ENCODE results near the gene PAIP2. TPM values are rescaled to one million over a fixed set of nuclear protein-coding genes. Genes with fewer than 3 reads are reported as not detected.
"Not testable (repeated sequence)": the region's sequence is repeated elsewhere in the genome, so short reads cannot be mapped to it uniquely, and the experiment has no call there.

Gene PAIP2
- total RNA-seq, 1 donor from 2014 or later, result 47.9 TPM

DNA sequence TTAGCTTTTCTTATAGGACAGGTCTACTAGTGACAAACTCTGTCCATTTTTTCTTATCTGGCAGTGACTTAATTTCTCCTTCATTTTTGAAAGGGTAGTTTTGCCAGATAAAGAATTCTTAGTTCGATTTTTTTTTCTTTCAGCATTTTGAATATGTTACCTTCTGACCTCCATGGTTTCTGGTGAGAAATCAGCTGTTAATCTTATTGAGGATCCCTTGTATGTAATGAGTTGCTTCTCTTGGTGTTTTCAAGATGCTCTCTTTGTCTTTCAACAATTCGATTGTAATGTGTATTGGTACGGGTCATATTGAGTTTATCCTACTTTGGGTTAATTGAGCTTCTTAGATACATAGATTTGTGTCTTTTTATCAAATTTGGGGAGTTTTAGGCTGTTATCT is 12.5 kb downstream of the PAIP2 start:
- Mint-ChIP-seq H3K4me3 (ENCODE audit: unreplicated experiment) (no peak overlapping the region), H3K4me1 (ENCODE audit: low read depth) (peaks cover 23% of the 10 kb centered on the region), H3K36me3 (ENCODE audit: low read depth) (peaks cover 5% of the 10 kb centered on the region), H3K27me3 (ENCODE audit: low read depth) (no peaks in the 10 kb centered on the region), H3K9me3 (ENCODE audit: low read depth) (peaks cover 5% of the 10 kb centered on the region), H3K27ac (ENCODE audit: unreplicated experiment) (peak overlapping the region; percentile 29)
- no peak for DNase-seq (ENCODE audit: low spot score)
- TF ChIP-seq, protein P1, sequence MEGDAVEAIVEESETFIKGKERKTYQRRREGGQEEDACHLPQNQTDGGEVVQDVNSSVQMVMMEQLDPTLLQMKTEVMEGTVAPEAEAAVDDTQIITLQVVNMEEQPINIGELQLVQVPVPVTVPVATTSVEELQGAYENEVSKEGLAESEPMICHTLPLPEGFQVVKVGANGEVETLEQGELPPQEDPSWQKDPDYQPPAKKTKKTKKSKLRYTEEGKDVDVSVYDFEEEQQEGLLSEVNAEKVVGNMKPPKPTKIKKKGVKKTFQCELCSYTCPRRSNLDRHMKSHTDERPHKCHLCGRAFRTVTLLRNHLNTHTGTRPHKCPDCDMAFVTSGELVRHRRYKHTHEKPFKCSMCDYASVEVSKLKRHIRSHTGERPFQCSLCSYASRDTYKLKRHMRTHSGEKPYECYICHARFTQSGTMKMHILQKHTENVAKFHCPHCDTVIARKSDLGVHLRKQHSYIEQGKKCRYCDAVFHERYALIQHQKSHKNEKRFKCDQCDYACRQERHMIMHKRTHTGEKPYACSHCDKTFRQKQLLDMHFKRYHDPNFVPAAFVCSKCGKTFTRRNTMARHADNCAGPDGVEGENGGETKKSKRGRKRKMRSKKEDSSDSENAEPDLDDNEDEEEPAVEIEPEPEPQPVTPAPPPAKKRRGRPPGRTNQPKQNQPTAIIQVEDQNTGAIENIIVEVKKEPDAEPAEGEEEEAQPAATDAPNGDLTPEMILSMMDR (IDR thresholded peaks at IDR 0.05), result no peak

GRCh38 chr5:139355900-139356299 is 14.2 kb downstream of the PAIP2 start:
- not testable (repeated sequence) for H3K27me3 Mint-ChIP-seq (ENCODE audit: low read depth); DNase-seq (ENCODE audit: low spot score); H3K4me3 Mint-ChIP-seq (ENCODE audit: unreplicated experiment); H3K36me3 Mint-ChIP-seq (ENCODE audit: low read depth); H3K9me3 Mint-ChIP-seq (ENCODE audit: low read depth); H3K27ac Mint-ChIP-seq (ENCODE audit: unreplicated experiment)
- peaks cover 20% of the 10 kb centered on the region for H3K4me1 Mint-ChIP-seq (ENCODE audit: low read depth)

DNA sequence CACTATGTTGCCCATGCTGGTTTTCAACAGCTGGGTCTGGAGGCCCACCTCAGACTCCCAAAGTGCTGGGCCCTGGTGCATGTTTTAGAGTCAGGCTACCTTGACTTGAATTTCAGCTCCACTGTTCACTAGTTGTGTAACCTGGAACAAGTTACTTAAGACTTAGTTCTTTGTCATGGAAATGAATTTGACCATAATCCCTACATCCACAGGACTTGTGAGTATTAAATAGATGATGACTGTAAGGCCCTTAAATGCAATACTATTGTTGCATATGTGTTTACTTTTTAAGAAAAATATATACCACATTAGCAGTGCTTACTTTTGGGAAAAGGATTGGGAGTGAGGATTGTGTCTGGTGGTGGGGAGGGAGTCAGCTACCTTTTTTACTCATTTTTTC is 16.4 kb downstream of the PAIP2 start:
- TF ChIP-seq, protein P1 (IDR thresholded peaks at IDR 0.05), result no peak
- H3K4me1 Mint-ChIP-seq (ENCODE audit: low read depth), result peaks cover 16% of the 10 kb centered on the region
- DNase-seq (ENCODE audit: low spot score), result no peak
- no peaks in the 10 kb centered on the region for H3K27me3 Mint-ChIP-seq (ENCODE audit: low read depth)
- peaks cover 5% of the 10 kb centered on the region for H3K9me3 Mint-ChIP-seq (ENCODE audit: low read depth)
- H3K4me3 Mint-ChIP-seq (ENCODE audit: unreplicated experiment), result no peak overlapping the region
- H3K27ac Mint-ChIP-seq (ENCODE audit: unreplicated experiment), result no peak overlapping the region
- H3K36me3 Mint-ChIP-seq (ENCODE audit: low read depth), result peaks cover 5% of the 10 kb centered on the region

GRCh38 chr5:139360384-139360783 is 18.7 kb downstream of the PAIP2 start:
- DNase-seq (ENCODE audit: low spot score), result no peak
- H3K27ac Mint-ChIP-seq (ENCODE audit: unreplicated experiment), result no peak overlapping the region
- no peaks in the 10 kb centered on the region for H3K9me3 Mint-ChIP-seq (ENCODE audit: low read depth)
- peaks cover 14% of the 10 kb centered on the region for H3K4me1 Mint-ChIP-seq (ENCODE audit: low read depth)
- TF ChIP-seq, protein P1 (IDR thresholded peaks at IDR 0.05), result no peak
- H3K36me3 Mint-ChIP-seq (ENCODE audit: low read depth), result peaks cover 12% of the 10 kb centered on the region
- H3K27me3 Mint-ChIP-seq (ENCODE audit: low read depth), result no peaks in the 10 kb centered on the region
- H3K4me3 Mint-ChIP-seq (ENCODE audit: unreplicated experiment), result no peak overlapping the region

DNA sequence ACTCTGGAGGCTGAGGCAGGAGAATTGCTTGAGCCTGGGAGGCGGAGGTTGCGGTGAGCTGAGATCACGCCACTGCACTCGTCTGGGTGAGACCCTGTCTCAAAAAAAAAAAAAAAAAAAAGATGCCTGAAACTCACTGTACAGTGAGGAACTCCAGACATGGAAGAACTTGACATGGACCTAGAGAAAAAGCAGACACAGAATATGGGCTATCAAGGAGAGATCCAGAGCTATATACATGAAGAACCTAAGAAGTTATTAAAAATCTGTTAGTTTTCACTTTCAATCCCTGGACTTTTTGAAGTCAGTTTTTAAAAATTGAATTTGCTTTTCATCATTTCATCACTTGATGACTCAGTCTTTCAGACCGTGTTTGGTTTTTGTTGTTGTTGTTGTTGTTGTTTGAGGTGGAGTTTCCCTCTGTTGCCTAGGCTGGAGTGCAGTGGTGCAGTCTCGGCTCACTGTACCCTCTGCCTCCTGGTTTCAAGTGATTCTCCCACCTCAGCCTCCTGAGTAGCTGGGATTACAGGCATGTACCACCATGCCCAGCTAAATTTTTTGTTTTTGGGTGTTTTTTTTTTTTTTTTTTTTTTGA is 20.3 kb downstream of the PAIP2 start:
- Mint-ChIP-seq H3K4me1 (ENCODE audit: low read depth) (peaks cover 18% of the 10 kb centered on the region), H3K27ac (ENCODE audit: unreplicated experiment) (no peak overlapping the region), H3K4me3 (ENCODE audit: unreplicated experiment) (no peak overlapping the region), H3K9me3 (ENCODE audit: low read depth) (no peaks in the 10 kb centered on the region), H3K36me3 (ENCODE audit: low read depth) (peaks cover 17% of the 10 kb centered on the region), H3K27me3 (ENCODE audit: low read depth) (no peaks in the 10 kb centered on the region)
- no peak for DNase-seq (ENCODE audit: low spot score)
- TF ChIP-seq, protein P1 (IDR thresholded peaks at IDR 0.05), result no peak

GRCh38 chr5:139363937-139364336 is 22.3 kb downstream of the PAIP2 start:
- Mint-ChIP-seq H3K36me3 (ENCODE audit: low read depth) (peaks cover 20% of the 10 kb centered on the region), H3K9me3 (ENCODE audit: low read depth) (no peaks in the 10 kb centered on the region), H3K27ac (ENCODE audit: unreplicated experiment) (no peak overlapping the region), H3K27me3 (ENCODE audit: low read depth) (no peaks in the 10 kb centered on the region), H3K4me1 (ENCODE audit: low read depth) (peaks cover 18% of the 10 kb centered on the region), H3K4me3 (ENCODE audit: unreplicated experiment) (no peak overlapping the region)
- TF ChIP-seq, protein P1 (IDR thresholded peaks at IDR 0.05), result no peak
- DNase-seq (ENCODE audit: low spot score), result no peak
